HG03095 (cell line): ENCODE data around the gene VSTM2L.

ENCODE experiments used
- ATAC-seq: cut with Tn5 transposase; IDR thresholded peaks from one replicate; pipeline ENCODE4 v1.9.1; 2021; ENCODE audit warnings: moderate library complexity; ENCODE audit not compliant: unreplicated experiment

VSTM2L gene

DNA sequence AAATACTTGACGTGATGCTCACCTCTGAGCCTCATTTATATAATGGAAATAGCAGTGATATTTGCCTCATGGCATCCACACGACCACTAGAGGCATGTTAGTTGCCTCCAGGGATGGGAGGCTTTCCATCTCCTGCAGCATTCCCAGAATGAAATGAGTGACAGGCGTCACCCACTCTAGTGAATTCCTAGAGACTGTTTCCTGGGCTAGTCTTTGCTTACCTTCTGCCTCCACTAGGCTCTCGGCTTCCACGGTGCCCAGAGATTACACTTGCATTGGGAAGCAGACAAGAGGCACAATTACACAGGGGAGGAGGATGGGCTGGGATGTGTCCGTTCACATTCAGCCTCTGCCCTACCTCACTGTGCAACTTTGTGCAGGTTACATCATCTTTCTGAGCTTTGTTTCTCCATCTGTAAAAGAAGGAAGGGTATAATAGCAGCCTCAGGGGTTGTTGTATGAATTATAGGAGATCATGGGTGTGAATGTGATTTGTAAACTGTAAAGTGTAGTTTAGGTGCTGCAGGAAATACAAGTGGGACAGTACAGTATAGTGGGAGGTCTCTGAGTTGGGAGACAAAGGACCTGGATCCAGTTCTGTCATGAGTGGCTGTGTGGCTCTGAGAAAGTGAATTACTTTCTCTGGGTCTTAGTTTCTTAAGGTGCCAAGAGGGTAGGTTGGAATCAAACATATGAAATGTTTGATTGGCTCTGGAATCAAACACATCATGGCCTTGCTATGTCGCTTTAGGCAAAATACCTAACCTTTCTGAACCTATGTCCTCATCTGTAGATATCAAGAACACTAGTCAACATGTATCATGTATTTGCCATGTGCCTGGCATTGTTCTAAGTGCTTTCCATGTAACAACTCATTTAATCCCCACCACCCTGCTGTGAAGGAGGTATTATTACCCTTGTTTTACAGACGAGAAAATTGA is 3.6 kb upstream of the VSTM2L start:
- ATAC-seq: no peak

DNA sequence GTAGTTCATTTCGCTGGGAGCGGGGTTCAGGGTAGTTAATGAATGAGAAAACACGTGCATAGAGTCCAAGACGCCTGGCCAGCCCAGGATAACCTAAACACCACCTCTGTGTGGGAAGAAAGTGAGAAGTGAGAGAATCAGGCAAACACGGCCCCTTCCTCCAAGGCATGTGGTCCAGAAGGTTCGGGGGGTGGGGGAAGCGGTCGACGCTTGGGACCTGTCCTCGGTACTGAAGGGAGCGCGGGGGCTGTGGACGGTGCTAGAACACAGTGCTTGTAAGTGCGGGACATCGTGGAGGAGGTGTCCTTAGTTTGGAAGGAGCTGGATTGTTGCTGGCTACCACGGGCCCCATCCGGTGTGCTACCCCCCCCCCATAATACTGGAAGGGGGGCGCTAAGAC is 1.7 kb upstream of the VSTM2L start:
- no peak for ATAC-seq

DNA sequence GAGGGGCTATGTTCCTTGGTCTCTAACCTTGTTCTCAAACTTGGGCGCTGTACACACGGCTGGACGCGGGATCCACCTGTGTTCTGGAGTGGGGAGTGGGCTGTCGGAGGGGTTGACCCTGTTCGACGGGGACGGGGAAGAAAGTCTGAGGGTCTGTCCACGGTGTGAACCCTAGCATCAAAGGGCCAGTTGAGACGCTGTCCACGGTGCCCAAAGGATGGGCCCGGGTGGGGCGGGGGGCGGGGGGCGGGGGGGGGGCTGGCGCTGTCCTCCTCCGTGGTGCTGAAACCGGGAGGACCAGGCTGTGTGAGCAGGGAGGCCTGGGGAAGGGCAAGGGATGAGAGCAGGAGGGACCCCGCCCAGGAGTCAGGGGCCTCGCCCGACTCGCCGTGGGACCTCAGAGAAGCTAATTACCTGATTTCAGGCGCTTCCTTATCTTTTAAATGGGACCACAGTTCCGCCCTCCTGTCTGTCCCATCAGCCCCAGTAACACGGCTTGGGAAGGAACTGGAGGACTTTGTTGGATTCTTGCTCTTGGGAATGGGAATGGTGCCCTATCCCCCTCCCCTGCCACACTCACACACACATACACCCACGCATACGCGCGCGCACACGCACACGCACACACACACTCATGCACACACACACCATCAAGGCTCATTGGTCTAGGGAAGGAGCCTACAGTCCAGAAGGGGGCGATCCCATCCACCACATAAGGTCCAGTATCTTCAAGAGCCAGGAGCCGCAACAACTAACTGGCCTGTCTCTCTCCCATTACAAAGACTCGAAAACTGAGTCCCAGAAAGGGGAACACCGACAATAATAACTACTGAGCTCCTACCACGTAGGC is 1.0 kb upstream of the VSTM2L start:
- ATAC-seq: no peak

DNA sequence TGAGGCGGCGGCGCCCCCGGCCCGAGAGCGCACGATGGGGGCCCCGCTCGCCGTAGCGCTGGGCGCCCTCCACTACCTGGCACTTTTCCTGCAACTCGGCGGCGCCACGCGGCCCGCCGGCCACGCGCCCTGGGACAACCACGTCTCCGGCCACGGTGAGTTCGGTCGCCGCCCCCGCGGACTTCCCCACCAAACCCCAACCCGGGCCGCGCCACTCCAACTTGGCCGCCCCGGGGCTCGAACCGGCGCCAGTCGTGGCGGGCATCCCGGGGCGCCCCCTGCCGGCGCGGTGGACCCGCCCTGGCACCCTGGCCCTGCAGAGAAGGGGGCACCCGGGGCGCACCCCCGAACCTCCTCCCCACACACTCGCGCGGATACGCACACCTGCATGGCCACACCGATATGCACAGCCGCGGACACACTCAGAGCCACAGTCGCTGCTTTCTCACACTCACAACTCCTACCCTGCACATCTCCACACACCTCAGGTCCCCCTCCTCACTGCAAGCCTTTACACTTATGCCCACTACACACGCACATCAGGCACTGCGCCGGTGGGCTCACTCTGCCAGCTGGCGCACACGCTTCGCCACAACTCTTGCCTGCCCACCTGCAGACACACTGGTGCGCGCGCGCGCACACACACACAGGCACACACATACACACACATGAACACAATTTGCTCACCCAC is 535 bp downstream of the VSTM2L start:
- no peak for ATAC-seq

DNA sequence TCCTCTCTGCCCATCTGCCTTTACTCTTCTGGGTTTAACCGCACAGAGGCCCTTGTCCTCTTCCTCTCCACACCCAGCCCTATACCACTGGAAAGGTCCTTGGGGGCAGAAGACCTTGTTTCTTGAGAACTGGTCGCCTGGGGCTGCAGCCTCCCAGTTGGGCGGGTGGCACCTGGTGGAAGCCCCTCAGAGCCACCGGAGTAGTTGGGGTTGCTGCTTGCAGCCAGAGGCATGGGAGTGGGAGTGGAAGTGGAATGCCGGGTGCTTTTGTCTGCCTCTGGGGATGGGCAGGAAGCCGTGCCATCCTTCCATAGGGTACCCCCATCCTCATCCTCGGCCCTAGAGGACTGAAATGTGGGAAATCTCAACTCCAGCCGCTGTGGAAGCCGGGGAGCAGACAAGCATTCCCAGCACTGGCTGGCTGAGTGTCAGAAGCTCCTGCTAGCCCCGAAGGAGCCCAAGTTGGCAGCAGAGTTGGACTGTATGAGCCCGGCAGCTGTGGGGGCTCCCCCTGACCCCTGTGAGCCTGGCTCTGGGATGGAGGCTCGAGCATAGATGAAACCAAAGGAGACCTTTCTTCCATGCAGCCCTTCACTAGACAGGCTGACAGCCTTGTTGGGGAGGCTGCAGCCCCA is 1.2 kb downstream of the VSTM2L start:
- no peak for ATAC-seq

DNA sequence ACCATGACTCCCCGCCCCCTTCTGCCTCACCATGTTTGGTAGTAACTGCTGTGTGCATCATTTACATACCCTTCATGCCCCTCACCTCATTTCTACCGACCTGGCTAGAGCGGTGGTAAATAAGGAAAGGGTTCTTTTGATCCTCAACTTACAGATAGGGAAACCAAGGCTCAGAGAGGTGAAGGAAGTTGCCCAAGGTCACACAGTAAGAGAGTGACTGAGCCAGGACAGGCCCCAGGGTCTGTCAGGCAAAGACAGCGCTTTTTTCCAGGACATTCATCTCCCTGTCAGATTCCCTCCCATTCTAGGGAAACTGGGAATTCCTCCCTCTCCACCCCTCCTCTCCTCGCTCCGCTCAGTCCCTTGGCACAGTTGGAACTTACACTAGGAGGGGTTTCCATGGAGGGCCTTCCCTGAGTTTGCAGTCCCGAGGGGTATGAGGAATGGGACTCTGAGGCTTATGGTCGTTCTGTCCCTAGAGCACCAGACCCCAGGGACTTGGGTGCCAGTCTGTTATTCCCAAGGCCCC is 2.0 kb downstream of the VSTM2L start:
- no peak for ATAC-seq

DNA sequence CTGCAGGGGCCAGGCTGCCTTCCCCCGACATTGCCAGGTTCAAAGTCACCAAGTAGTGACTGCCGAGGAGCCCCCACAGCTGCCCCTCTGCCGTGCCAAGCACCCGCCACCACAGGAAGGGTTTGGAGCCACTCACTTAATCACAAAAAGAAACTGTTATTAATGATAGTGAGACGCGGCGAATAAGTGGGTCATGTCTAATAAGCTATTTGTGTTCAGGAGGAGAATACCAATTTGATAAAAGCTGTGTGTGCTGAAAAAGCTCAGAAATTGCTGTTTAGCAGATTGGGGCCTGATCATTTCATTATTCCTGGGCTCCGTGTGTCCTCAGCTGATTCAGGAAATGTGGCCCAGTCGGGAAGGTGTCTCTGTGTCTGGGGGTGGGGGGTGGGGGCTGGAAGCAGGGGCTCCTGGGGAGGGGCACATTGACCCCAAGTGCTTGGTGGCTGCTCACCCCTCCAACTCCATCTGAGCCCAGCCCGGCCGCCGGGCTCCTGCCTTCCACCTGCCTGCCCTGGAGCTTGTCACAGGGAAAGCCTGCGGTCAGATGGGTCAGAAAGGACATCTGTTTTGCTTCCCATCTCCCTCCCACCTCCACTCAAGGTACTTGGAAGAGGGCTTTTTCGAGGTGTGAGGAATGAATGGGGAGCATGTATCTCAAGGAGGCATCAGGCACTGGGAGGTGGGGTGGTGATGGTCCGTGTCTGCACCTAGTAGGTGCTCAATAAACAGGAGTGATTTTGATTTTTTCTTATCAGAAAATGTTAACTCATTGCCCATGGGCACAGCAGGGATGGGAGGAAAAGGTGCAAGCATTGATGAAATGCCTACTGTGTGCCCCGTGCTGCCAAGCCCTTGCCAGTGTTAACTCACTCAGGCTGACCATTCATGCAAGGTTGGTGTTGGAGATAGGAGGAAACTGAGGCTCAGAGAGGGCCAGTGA is 3.0 kb downstream of the VSTM2L start:
- ATAC-seq: no peak

DNA sequence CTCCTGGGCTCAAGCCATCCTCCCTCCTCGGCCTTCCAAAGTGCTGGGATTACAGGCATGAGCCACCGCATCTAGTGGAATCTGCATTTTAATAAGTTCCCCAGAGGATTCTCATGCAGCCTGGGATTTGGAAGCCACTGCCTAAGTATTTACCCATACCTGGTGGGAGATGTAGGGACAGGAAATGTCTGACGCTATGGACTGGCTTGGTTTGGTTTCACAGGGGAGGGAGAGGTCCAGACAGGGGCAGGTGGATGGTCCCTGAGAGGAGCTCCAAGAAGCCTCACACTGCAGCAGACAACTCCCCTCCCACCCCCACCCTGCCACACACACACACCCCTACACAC is 4.4 kb downstream of the VSTM2L start:
- ATAC-seq: no peak

DNA sequence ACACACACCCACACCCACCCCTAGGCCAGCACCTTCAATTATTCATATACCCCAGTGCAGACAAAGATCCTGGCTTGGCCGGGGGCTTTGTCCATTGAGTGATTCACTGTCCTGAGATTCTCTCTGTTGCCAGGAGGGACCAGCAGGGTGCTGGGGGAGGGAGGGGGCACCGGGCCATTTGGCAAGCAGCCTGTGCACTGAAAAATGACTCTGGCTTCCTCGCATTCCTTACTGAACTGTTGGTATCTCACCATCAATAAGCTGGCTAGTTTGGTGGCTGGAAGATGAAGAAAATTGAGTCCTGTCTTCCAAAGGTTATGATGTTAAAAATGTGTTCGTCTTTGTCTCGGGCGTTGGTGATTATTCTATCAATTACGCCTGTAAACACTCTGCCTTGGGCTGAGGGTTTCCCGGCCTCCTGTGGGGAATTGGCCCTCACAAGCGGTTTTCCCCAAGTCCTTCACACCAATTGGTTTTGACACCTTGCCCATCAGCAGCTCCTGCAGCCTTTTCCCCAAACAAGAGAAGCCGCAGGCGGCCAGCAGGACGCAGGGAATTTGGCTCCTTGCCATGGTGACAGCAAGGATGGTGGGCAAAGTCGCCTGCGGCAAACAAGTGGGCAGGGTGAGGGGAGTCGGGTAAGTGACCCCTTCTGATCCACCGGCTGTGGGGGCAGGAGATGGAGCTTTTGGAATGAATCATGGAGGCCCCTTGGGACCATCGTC is 4.9 kb downstream of the VSTM2L start:
- ATAC-seq: no peak

DNA sequence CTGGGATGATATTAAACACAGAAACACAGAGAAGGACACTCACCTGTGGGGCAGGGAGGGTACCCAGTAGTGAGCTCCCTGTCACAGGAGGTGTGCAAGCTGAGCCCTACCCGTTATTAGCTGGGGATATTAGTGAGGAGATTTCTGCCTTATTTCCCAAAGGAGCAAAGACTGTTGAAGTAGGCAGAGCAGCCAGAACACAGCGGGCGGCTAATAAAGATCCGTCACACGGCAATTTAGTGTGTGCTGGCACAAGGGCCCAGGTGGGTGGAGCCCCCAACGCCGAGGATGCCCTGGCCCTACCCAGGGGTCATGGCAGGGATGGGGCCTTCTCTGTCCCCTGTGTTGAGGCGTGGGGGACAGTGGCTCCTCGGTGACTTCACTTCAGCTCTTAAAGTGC is 8.3 kb downstream of the VSTM2L start:
- ATAC-seq: no peak

DNA sequence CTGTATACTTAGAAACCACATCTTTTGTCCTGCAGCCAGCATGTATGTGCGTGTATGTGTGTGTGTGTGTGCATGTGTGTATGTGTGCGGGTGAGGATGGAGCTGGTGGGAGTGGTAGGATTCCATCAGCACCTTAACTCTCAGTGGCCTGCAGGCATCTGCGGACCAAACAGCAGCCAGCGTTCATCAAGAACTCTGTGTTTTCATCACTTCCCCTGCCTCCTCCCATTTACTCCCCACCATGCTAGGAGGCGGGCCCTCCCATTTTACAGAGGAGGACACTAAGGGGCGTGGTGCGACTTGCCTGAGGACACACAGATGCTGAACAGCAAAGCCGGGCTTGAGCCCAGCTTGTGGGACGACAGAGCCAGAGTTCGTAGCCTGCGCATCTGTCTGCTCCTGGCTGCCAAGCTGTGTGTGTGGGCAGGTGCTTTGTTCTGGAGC is 8.9 kb downstream of the VSTM2L start:
- ATAC-seq: no peak

DNA sequence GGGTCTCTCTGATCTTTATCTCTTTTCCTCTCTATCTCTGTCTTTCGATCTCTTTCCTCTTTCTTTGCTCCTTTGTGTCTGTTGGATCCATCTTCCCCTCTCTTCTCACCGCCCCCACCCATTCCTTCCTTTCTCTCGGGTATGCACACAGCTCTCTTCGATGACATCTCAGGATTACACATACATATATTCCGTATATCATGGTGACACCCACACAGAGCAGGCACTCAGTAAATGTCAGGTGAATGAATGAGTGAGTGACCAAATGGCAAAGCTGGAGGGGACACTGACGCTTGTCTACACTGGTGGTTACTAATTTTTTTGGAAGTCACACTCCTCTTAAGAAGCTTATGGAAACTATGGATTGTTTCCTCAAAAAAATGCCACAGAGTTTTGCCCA is 9.9 kb downstream of the VSTM2L start:
- no peak for ATAC-seq

DNA sequence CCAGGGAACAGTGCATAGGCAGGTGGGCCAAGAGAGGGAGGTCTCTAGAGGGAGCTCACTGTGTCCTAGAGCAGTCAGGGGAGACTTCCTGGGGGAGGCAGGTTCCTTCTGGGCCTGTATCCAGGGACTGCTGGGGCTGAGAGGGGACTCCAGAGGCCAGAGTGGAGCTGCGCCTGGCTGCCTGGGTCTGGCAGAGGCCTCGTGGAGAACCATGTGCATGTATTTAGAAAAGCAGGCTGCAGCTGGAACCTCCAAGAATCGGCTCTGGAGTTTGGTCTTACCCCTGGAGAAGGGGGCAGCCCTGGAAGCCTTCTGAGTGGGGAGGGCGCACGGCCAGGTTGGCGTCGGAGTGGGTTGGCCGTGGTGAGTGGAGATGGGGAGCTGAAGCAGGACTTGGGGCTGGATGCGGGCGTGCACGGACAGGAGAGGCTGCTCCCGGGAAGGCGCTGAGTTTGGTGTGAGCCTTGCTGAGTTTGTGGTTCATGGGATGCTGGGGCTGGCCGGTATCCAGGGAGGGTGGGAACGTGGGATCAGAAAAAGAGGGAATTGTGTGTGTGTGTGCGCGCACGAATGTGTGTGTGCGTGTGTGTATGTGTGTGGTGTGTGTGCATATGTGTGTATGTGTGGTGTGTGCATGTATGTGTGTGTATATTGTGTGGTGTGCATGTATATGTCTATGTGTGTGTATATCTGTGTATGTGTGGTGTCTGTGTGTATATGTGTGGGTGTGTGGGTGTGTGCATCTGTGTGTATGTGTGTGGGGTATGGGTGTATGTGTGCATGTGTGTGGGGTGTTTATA is 10.8 kb downstream of the VSTM2L start:
- no peak for ATAC-seq

DNA sequence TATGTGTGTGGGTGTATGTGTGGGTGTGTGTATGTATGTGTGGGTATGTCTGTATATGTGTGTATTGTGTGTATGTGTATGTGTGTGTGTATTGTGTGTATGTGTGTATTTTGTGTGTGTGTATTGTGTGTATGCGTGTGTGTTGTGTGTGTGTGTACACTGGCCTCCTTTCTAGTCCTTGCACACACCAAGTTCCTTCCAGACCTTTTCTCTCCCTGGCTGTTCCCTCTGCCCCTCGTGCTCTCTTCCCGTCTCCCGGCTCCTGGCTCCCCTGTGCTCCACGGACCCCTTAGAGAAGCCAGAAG is 11.4 kb downstream of the VSTM2L start:
- ATAC-seq: no peak

DNA sequence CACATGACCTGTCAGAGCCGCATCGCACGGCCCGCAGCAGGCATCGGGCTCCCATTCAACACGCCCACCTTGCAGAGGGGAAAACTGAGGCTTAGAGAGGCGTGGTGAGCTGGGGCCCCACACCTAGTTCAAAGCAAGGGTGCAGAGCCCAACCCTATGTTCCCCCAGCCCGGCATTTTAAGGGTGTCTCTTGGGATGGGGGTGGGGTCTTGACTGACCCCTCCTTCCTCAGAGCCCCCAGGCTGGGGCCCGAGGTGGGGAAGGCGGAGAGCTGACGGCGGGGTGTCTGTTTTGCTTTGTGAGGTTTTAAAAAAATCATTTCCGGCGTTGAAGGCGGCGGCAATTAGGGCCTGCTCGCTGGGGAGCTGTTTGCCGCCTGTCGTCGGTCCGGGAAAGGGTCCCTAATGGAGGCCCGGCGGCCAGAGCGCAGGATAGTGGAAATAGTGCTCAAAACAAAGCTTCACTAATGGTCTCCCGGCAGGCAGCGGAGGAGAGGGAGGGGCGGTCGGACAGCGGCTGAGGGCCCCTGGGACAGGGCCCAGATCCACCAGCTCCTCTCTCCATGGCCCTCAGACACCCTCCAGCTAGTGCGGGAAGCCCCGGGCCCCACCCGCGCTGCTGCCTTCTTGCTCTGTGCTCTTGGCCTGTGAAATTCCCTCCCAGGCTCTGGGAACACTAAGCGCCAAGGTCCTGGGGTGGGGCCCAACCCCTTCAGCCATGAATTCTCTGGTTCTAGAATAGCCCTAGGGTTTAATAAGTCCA is 11.9 kb downstream of the VSTM2L start:
- ATAC-seq: no peak

DNA sequence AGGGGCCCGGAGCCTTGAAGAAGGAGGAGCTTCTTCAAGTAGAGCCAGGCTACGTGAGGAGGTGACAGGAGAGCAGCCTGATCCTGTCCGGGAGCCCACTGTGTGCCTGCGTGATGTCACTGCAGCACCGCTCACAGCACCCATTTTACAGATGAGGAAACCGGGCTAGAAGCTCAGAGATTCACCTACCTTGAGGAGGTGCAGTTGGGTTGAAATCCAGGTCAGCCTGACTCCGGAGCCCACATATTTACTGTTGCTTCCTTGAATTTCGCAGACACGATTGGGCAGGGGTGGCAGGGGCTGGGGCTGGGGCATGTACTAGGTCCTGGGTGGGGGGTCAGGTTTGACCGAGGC is 12.5 kb downstream of the VSTM2L start:
- ATAC-seq: no peak

DNA sequence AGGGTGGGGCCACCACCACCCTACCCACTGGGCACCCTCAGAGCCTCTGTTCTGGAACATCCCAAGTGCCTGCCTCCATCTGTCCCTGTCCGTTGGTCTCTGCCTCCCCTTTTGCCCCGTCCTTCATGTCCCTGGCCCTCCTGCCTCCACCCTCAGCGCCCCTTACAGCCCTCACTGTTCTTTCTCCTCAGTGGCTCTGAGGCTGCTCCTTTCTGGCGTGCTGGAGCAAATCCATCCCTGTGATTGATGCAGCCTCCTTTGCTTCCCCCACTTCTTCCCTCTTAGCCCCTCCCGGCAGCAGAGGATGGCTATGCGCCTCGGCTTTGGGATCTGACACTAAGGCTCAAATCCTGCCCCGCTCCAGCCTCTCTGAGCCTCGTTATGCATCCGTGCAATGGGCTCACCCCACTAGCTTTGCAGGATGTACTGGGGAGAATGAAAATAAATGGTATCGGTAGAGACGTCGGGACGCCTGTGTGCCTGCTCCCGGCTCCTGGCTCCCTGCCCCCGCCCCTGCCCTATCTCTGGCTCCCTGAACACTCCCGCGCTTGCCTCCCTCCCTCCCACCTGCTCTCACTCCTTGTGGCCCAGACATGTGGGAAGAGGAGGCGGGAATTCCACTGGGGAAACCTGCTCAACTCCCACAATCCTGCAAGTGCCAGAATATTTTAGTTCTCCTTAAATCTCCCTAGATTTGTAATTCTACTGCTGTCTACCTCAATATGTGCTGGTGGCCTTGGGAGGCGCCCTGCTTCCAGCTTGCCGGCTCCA is 13.1 kb downstream of the VSTM2L start:
- no peak for ATAC-seq
